ENCODE measurements around the gene MAB21L1.

The MAB21L1 gene

DNA sequence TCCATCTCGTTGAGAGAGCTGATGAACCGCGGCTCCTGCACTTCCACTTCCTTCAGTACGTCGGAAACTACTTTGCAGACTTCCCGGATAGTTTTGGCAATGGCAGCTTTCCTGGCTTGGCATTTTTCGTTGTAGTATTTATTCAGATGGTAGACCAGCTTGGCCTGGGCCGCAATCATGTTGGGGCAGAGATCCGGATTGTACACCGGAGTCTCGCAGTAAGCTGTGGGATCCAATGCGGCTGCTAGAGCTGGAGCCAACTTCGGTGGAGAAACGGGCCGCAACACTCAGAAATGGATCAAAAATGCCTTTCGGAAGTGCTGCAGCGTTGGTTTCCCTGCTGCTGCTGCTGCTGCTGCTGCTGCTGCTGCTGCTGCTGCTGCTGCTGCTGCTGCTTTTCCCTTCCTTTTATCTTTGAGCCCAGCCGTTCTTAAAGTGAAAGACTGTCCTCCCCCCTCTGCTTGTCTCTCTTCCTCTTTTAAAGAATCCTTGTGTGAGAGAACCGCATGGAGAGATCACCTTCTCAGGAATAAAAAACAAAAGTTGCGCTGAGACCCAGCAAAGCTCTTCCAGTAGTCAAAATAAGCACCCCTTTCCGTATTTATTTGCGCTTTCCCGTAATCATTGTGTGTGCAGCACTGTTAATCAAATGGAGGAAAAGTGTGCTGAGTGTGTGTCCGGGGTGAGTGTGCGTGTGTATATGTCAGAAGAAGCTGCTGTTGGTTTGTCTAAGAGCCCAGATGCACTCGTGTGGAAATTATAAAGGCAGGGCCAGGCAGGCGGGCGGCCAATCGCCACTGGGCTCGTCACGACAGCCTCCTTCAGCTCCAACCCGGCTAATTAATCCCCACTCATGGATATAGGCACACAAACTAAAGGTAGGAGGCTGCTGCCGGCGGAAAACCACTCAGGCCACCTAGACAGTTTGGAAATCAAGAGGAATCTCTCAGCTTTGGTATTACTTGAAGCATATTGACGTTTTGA, at the start of gene MAB21L1:
TSS of gene MAB21L1 (minus strand) at position 730 of the 984 bp plus-strand sequence. CDS start at position 179, 551 bp downstream.
- DNase-seq (ENCODE audit: low read depth): no peak

DNA sequence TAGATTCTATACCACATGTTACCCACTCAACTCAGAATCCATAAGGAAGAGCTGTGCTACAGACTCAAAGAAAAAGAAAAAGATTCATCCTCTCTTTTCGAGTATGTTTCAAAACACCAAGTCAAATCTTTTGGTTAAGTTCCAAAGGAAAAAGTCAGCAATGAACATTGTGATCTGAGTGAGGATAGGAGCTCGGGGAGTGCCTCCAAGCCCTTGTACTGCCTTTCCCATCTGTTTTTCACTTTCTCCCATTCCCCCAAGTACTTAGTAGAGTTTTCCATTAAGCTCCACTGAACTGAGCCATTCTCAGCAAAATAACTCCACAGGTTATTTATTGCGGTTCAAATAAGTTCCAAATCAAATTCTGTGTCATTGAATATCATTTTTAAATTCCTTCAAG, 47.7 kb upstream of the MAB21L1 start:
- DNase-seq (ENCODE audit: low read depth): no peak

DNA sequence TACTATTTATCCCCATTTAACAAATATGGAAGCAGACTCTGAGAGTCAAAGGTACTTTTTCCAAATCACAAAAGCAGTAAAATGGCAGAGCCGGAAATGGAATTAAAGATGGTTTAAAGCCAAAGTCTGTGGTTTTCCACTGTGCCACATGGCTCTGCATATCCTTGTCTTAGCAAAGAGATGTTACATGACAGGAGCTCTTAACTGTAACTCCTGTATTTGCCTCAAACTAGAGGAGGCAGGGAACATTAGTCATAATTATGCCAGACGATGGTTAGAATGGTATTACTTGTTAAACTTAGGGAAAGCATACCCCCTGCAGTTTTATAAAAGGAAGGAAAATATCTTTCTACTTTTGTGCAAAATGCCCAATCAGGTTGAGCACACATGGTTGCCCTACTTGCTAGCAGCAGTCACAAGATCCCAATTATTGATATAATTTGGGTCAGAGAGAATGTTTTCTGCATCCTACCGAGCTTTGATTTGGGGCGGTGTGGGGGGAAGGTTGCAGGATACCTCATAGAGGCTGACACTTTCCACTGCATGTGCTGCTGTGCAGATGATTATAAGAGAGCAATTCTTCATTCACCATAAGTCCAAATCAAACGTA, 42.0 kb upstream of the MAB21L1 start:
- no peak for DNase-seq (ENCODE audit: low read depth)

DNA sequence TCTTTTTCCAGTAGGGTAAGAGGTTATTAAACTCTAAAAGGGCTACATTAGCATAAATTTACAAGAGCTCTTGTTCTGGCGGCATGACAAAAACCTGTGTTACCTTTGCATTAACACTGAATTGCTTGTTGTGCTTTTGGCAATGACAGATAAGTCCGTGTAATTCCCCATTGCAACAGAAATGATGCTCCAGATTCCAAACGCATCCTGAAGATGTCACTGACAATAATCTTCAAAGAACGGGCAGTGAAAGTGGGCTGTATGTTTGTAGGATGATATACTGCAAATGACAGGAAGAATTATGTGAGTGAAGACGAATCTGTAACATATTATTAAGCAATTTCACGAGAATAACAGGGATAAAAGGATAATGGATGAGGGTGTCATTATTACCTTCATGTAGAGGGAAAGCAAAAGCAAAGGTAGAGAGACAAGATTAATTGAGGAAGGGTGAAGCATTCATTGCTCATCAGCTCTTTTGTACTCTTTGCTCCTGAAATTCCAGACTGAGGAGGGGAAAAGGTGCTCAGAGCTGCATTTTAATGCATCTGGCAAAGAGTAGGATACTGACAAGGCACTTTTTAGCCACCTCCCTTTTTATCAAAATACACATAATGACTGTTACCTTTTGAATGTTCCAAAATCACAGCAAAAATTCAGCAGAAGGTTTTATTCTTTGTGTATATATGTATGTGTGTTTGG, 38.5 kb upstream of the MAB21L1 start:
- DNase-seq (ENCODE audit: low read depth): no peak

DNA sequence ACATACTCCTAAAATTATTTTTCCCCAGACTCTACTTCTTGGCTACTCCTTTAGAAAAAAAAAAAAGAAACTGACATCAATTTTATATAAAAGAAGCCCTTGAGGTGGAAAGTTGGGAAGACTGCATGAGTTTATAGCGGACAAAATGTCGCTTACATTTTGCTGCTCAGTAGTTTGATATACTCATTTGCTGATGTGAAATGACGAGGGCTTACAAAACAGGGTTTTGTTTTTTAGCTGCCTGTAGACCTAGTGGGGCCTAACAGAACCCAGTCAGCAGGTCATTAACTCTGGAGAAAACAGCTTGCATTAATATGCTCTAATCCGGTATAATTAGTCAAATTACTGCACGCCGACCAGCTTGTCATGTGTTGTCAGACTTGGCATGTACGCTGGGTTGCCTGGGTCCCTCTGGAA, 37.6 kb upstream of the MAB21L1 start:
- DNase-seq (ENCODE audit: low read depth): no peak

DNA sequence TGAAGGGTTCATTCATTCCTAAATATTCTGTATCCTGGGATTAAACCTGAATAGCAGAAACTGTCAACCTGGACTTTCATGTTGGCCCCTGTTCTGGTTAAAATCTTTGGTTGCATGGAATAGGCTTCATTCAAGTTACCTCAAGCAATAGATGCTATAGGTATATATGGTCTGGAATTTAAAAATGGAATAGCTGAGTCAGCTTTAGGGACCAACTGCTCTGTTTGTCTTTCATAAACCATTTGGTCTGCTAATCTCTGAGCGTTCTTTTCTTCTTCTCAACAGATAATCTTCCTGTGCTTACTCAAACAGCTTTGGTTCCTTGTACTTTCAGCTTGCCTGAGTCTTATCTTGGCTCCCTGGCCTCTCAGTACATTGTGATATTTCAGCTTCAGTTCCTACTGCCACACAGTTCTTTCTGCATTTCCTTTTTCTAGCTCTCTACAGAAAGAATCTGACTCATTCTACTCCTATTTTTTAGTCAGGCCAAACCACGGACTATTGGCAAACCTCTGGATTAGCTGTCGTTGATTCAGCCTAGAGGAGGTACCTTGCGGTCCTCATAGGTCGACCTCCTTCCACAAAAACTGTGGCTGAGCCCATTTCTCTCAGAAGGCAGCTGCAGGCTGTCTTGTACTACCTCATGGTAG, 35.9 kb upstream of the MAB21L1 start:
- no peak for DNase-seq (ENCODE audit: low read depth)

DNA sequence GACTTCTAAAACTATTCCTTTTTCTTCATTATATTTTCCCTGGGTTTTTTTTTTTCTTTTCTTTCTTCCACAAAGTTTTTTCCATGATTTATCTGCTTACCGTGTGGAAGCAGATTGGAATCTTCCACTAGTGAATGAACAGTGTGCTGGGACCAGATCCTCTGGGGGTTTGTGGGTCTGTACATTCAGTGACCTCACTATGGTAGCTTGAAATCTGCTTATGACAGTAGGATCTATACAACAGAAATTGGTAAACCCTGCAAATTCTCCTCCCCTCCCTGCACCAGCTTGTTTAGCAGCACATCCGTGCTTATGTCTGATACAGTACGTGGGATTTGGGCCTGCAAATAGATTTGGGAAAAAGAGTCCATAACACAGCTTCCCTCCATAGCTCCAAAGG, 26.0 kb upstream of the MAB21L1 start:
- no peak for DNase-seq (ENCODE audit: low read depth)

DNA sequence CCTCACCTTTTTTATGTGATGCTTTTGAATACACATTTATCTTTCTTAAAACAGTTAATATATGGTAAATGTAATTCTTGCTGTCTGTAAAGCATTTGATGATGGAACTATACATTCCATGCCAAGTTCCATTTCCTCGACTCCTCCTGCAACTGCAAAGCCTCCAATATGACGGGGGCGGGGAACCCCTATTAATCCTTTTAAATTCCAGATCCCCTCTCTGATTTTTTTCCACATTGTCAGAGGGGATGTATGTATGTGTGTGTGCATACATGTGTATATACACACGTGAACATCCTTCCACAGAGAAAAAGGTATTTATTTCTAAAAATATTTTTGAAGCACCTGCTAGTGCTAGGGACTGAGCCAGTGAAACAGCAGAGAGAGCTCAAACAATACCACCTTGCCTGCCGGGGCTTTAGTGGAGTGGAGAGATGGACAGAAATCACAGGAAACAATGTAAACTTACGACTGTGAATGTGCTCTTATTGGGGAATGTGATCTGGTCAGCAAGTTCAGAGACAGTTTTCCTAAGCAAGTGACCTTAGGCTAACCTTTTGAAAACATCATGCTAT, 25.3 kb upstream of the MAB21L1 start:
- DNase-seq (ENCODE audit: low read depth): no peak

DNA sequence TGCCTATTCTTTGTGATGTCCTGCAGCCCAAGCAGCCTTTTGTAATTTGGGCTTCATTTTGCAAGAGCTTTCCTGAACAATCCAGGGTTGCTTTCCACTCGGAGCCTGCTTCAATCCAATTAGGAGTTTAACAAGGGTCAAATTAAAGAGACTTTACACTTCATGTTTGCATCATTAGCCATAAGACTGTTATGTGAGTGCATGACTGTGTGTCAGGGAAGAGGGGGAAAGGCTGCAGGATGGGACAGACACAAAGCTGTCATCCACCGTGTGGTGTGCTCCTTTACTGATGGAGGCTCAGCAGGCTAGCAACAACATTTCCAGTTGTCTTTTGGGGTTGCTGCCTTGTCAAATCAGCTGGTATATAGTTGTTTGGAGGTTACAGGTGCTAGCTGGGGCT, 23.7 kb upstream of the MAB21L1 start:
- DNase-seq (ENCODE audit: low read depth): no peak

DNA sequence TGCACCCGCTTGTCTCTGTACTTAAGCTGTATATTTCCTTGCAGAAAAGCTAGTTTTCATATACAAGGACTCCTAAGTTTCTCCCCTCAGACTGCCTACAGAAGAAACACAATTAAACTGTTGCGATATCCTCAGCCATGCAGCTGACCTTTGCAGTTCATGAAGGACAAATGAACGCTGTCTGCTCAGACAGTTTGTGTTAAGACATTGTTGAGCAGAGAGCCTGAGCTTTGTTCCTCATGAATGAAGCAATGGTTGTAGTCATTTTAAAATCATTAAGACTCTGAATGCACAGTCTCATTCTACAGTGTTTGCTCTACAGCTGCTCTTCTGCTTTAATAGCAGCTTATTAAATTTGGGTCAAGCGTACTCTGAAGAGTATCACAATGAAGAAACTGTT, 23.2 kb upstream of the MAB21L1 start:
- DNase-seq (ENCODE audit: low read depth): no peak

DNA sequence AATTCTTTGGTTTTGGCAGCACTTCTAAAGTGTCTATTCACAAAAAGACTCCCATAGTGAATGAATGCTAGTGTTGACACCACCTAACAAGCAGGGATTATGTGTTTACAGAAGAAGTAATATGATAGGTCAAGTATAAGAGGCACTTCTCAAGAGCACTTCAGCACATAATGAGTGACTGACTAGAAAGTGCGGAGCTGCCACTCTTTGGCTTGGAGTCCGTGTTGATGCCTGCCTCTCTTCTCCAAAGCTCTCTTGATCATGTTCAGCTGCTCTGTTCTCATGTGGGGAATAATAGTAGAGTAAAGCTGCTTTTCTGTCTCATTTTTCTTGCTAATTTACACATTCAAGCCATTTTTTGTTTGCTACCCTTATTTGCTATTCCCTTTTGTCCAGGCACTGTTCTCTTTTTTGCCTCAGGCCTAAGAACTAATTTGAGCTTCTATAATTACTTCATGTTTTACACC, 22.7 kb upstream of the MAB21L1 start:
- no peak for DNase-seq (ENCODE audit: low read depth)

DNA sequence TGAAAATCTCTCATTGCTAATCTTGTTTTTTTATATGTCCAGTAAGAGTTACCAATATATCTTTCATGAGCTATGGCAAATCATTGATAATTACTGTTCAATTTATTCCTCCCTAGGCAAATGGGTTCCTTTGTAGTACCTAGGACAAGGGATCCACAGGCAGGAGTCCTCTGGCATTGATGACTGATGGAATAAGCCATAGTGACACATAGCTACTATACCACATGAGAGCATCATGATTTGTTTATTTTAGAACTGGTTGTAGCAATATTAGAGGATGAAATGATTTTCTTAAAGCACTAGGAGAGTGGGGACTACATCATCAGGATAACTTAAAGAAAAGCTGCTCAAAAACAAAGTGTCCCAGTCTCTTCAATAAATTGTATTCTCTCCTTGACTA, 21.7 kb upstream of the MAB21L1 start:
- DNase-seq (ENCODE audit: low read depth): no peak

DNA sequence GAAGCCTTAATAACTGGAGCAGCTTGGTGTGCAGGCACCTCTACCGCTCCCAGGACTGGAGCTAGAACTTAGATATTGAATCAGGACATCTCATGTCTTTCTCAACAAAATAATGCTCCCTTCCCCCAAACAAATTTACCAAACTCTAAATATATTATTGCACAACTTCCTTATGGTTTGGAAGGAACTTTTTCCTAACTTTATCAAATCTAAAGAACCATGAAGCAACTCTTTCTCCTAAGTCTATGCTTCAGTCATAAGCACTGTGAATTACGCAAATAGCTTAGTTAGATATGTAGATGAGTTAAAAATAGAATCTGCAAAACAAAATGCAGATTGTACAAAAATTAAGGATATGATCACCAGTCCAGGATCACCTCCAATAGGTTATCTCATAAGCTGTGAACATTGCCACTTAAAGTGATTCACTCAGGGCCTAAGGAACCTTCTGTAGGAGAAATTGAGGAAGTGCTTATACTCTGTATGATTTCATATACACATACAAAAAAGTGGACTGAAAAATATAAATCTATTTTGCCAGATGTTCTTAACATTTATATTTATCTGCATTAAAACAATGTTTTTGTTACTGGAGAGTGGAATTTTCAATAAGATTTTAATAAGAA, 20.4 kb upstream of the MAB21L1 start:
- no peak for DNase-seq (ENCODE audit: low read depth)

DNA sequence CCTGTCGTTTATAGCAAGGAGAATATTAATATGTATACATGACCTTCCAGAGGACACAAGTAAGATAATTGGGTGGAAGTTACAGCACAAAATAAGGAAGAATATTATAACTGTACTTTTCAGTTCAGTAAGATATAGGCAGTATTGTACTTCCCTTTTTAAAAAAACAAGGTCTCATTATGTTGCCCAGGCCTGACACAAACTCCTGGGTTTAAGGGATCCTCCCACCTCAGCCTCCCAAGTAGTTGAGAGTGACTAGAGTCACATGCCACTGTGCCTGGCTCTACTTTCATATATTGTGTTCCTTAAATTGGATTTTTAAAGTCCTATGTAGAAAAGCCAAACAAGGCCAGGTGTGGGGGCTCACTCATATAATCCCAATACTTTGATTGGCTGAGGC, 19.5 kb upstream of the MAB21L1 start:
- no peak for DNase-seq (ENCODE audit: low read depth)

DNA sequence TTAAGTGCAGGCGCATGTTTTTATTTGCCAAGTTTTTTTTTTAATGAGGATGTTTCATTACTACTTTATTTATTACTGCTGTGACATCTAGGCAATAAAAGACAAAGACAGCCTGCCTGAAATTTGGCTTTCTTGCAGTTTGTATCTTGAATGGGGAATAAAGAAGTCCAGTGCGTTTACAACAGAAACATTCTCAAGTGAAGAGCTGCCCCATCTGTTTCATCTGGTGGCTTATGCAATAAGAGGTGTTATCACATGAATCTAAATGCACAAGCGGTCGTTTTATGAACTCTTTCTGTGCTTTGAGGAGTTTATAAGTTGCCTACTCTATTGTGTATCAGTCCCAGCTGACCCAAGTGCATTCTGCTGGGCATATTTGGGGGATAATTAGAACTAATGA, 12.6 kb upstream of the MAB21L1 start:
- no peak for DNase-seq (ENCODE audit: low read depth)

DNA sequence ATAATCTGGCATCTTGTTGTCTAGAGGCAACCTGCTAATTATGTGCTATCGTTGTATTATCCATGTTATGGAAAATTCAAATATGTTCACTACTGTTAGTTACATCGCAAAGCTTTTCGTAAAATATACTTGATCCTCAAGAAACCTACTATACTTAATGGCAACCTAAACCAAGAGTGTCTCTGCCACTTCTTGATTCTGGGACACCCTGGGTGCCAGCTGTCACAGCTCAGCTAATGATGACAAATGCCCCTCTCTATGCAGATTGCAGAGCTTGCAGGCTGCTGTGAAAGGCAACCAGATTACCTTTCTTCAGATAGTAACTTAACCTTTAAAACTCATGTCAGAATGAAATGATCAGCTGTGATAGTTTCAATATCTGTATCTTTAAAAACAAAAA, 8.9 kb upstream of the MAB21L1 start:
- no peak for DNase-seq (ENCODE audit: low read depth)

DNA sequence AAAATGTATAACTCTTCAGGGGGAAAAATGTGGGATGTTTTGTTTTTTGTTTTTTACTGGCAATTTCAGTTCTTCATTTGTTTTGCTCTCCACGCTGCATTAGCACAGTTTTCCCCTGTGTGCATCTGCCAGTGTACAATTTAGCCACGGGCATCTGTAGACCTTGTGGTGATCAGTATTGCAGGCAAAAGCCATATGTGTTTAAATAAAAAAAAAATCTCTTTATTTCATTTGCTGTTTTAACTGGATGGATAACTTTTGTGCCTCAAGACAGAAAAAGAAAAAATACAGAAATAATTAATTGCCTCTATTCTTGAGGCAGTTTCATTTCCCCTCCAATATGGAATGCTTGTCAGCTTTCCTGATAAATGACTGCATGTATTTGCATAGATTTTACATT, 7.9 kb upstream of the MAB21L1 start:
- DNase-seq (ENCODE audit: low read depth): no peak

DNA sequence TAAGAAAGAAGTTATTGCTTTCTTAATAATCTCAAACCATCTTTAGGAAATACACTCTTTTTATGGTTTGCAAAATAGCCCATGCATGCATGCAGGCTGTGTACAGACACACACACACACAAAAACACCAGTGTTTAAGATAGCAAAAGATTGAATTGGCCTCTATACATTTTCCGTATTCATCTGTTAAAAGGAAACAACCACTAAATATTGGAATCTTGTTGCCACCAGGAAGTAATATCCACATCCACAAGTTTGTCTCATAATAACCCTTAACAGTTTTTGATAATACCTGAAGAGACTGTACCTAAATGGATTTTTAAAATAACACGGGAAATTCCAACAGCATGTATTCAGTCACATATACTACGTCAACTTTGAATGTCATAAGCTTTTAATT, 7.3 kb upstream of the MAB21L1 start:
- DNase-seq (ENCODE audit: low read depth): no peak

DNA sequence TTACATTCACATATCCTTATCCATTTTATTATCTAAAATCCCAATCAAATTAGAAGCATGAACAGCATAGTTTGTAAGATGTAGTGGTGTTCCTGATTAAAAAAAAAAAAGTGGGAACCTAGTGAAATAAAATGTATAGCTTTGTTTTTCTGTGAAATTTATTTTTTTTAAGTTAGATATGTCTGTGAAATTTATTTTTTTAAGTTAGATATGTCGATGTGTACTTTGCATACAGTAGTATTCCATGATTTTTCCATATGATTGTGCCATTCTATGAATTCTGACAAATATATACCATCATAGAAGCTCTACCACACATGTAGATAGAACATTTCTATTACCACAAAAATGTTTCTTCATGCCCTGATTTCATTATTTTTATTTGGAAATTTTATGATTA, 6.0 kb upstream of the MAB21L1 start:
- no peak for DNase-seq (ENCODE audit: low read depth)

DNA sequence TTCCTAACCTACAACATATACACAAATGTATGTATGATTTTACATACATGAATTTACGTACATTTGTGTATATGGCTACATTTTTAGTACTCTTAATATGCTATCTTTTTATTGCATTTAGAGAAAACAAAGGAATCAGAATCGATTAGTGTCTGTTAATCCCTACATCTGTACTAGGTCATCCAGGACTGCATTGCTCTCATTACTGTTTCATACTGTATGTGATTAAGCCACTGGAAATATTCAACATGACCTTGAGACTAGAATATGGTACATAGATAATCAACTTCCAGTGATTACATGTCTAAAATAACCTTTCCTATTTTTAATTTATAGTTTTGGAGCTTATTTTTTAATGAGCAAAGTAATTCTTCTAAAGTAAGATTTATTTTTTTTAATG, 5.3 kb upstream of the MAB21L1 start:
- no peak for DNase-seq (ENCODE audit: low read depth)

DNA sequence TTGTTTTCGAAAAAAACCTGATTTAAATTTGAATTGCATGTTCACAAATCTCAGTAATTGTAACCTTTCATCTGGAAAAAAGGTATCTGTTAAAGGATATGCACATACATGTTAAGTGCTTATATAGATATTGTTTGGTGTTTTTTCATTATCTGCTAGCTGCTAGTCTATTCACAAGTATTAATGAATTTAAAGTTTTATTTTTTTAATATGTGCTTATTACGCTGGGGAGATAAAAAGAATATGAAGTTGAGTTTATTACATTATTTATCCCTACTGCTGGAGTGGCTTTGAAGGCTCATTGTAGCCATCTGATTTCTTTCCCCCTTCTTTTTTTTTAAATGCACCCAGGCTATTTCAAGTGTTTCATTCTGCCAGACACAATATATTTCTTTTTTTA, 3.9 kb upstream of the MAB21L1 start:
- DNase-seq (ENCODE audit: low read depth): no peak
